Measurements from ENCODE around the gene MLLT6. TPM values are rescaled to one million over a fixed set of nuclear protein-coding genes. Genes with fewer than 3 reads are reported as not detected.

Gene MLLT6
- total RNA-seq, 2 experiments from 2014 or later, result 211 to 219 TPM

DNA sequence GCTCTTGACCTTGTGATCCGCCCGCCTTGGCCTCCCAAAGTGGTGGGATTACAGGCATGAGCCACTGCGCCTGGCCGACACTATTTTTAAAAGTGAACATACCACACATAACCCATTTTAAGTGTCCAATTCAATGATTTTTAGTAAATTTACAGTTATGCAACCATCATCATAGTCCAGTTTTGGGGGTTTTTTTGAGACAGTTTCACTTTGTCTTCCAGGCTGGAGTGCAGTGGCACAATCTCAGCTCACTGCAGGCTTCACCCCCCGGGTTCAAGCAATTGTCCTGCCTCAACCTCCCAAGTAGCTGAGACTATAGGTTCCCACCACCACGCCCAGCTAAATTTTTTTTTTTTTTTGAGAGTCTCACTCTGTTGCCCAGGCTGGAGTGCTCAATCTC lies 27.3 kb upstream of the MLLT6 start:
- CTCF ChIA-PET, result interaction anchor here (1.1 to 8.0 kb wide), 18 partner anchors 10 to 192 kb away, joined by 3 to 141 read pairs (median 14); partner anchors contain the start of genes CISD3, LASP1, MLLT6 and PSMB3
- no peaks in the 10 kb centered on the region for H3K9me3 Mint-ChIP-seq (ENCODE audit: insufficient read depth)
- POLR2A ChIA-PET, result interaction anchor here (1.1 to 2.8 kb wide), 4 partner anchors 11 to 57 kb away, joined by 3 to 13 read pairs (median 10); partner anchors contain the start of gene MLLT6
- H3K4me1 Mint-ChIP-seq (ENCODE audit: low read depth), result peaks cover 28% of the 10 kb centered on the region
- DNase-seq, result no peak
- ATAC-seq, result no peak
- no peaks in the 10 kb centered on the region for H3K27me3 Mint-ChIP-seq (ENCODE audit: low read depth)
- no peak overlapping the region for H3K4me3 Mint-ChIP-seq
- H3K36me3 Mint-ChIP-seq (ENCODE audit: low read depth), result no peaks in the 10 kb centered on the region
- H3K27ac Mint-ChIP-seq, result no peak overlapping the region

DNA sequence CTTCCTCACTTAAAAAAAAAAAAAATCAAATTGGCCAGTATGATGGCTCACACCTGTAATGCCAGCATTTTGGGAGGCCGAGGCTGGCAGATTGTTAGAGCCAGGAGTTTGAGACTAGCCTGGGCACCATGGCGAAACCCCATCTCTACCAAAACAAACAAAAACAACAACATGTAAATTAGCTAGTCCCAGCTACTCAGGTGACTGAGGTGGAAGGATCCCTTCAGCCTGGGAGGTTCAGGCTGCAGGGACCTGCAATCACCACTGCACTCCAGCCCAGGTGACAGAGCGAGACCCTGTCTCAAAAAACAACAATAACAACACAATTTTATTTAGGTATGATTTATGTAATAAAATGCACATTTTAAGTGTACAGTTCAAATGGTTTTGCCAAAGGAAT lies 24.0 kb upstream of the MLLT6 start:
- peaks cover 8% of the 10 kb centered on the region for H3K27me3 Mint-ChIP-seq (ENCODE audit: low read depth)

DNA sequence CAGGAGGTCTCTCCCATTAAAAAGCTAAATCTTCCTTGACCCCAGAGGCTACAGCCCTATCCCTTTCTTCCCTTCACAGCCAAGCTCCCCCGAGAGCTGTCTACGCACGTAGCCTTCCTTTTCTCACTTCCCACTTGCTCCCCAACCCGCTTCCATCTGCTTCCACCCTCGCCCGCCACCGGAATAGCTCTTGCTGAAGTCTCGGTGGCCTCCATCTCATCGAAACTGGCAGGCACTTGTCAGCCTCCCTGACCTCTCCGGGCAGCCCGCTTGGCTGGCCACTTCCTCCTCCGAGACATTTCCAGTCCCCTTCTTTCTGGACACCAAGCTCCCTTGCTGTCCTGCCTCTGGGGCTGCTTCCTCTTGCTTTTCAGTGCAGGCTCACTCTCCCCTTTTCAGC lies 19.6 kb upstream of the MLLT6 start:
- peaks cover 12% of the 10 kb centered on the region for H3K27me3 Mint-ChIP-seq (ENCODE audit: low read depth)
- ChIA-PET POLR2A (no interaction called here), CTCF (interaction anchor here (1.4 to 1.8 kb wide), 2 partner anchors 9 to 49 kb away, joined by 4 to 9 read pairs; no protein-coding TSS in a partner anchor)
- H3K9me3 Mint-ChIP-seq (ENCODE audit: insufficient read depth), result no peaks in the 10 kb centered on the region
- H3K27ac Mint-ChIP-seq, result no peak overlapping the region
- ATAC-seq (no peak), DNase-seq (no peak)
- no peaks in the 10 kb centered on the region for H3K4me1 Mint-ChIP-seq (ENCODE audit: low read depth)
- H3K4me3 Mint-ChIP-seq, result no peak overlapping the region
- H3K36me3 Mint-ChIP-seq (ENCODE audit: low read depth), result no peaks in the 10 kb centered on the region

More for the DNA sequence above, 24.0 kb upstream of the MLLT6 start:
- no peaks in the 10 kb centered on the region for H3K36me3 Mint-ChIP-seq (ENCODE audit: low read depth)
- H3K27ac Mint-ChIP-seq, result no peak overlapping the region
- CTCF ChIA-PET, result interaction anchor here (2.2 to 8.0 kb wide), 3 partner anchors 13 to 55 kb away, joined by 6 to 141 read pairs (median 31); no protein-coding TSS in a partner anchor
- DNase-seq (no peak), ATAC-seq (no peak)
- H3K9me3 Mint-ChIP-seq (ENCODE audit: insufficient read depth), result no peaks in the 10 kb centered on the region
- H3K4me3 Mint-ChIP-seq, result no peak overlapping the region
- H3K4me1 Mint-ChIP-seq (ENCODE audit: low read depth), result peaks cover 13% of the 10 kb centered on the region
- POLR2A ChIA-PET, result no interaction called here

GRCh38 chr17:38687286-38687685 lies 17.8 kb upstream of the MLLT6 start:
- ATAC-seq (no peak), DNase-seq (no peak)
- Mint-ChIP-seq H3K4me1 (ENCODE audit: low read depth) (no peaks in the 10 kb centered on the region), H3K9me3 (ENCODE audit: insufficient read depth) (no peaks in the 10 kb centered on the region), H3K4me3 (no peak overlapping the region), H3K27ac (no peak overlapping the region), H3K36me3 (ENCODE audit: low read depth) (no peaks in the 10 kb centered on the region), H3K27me3 (ENCODE audit: low read depth) (peaks cover 12% of the 10 kb centered on the region)
- ChIA-PET POLR2A (no interaction called here), CTCF (interaction anchor here (1.0 to 3.4 kb wide), 3 partner anchors 9 to 47 kb away, joined by 4 to 19 read pairs (median 9); partner anchors contain the start of gene EPOP)

- ATAC-seq, result no peak
- CTCF ChIA-PET, result interaction anchor here (1.0 to 4.2 kb wide), 3 partner anchors 13 to 45 kb away, joined by 3 to 13 read pairs (median 12); no protein-coding TSS in a partner anchor
- POLR2A ChIA-PET, result interaction anchor here (1.3 to 7.9 kb wide), 2 partner anchors 11 to 15 kb away, joined by 5 to 36 read pairs; partner anchors contain the start of gene MLLT6
These were observed 14.7 kb upstream of the MLLT6 start for GRCh38 chr17:38690386-38690785.

GRCh38 chr17:38691154-38691553 lies 13.9 kb upstream of the MLLT6 start:
- Mint-ChIP-seq H3K36me3 (ENCODE audit: low read depth) (no peaks in the 10 kb centered on the region), H3K27ac (no peak overlapping the region), H3K4me1 (ENCODE audit: low read depth) (peaks cover 6% of the 10 kb centered on the region), H3K27me3 (ENCODE audit: low read depth) (peaks cover 5% of the 10 kb centered on the region), H3K9me3 (ENCODE audit: insufficient read depth) (no peaks in the 10 kb centered on the region), H3K4me3 (no peak overlapping the region)
- CTCF ChIA-PET, result interaction anchor here (1.0 to 4.2 kb wide), 3 partner anchors 14 to 44 kb away, joined by 3 to 13 read pairs (median 12); no protein-coding TSS in a partner anchor
- DNase-seq (no peak), ATAC-seq (no peak)
- POLR2A ChIA-PET, result interaction anchor here (1.3 to 7.9 kb wide), 2 partner anchors 10 to 14 kb away, joined by 5 to 36 read pairs; partner anchors contain the start of gene MLLT6

More at GRCh38 chr17:38690386-38690785, 14.7 kb upstream of the MLLT6 start:
- peaks cover 10% of the 10 kb centered on the region for H3K27me3 Mint-ChIP-seq (ENCODE audit: low read depth)
- H3K4me3 Mint-ChIP-seq, result no peak overlapping the region
- H3K36me3 Mint-ChIP-seq (ENCODE audit: low read depth), result no peaks in the 10 kb centered on the region
- no peaks in the 10 kb centered on the region for H3K4me1 Mint-ChIP-seq (ENCODE audit: low read depth)
- H3K9me3 Mint-ChIP-seq (ENCODE audit: insufficient read depth), result no peaks in the 10 kb centered on the region
- DNase-seq, result no peak
- H3K27ac Mint-ChIP-seq, result no peak overlapping the region

- DNase-seq, result no peak
- no peak for ATAC-seq
- H3K4me1 Mint-ChIP-seq (ENCODE audit: low read depth), result peaks cover 26% of the 10 kb centered on the region
- no peak overlapping the region for H3K27ac Mint-ChIP-seq
- no peaks in the 10 kb centered on the region for H3K9me3 Mint-ChIP-seq (ENCODE audit: insufficient read depth)
- H3K4me3 Mint-ChIP-seq, result no peak overlapping the region
- no peaks in the 10 kb centered on the region for H3K27me3 Mint-ChIP-seq (ENCODE audit: low read depth)
- H3K36me3 Mint-ChIP-seq (ENCODE audit: low read depth), result no peaks in the 10 kb centered on the region
- ChIA-PET POLR2A (interaction anchor here (7.9 kb wide), 1 partner anchor 11 kb away, joined by 36 read pairs; the partner anchor contains the start of gene MLLT6), CTCF (interaction anchor here (2.2 to 4.2 kb wide), 4 partner anchors 17 to 41 kb away, joined by 6 to 19 read pairs (median 10); partner anchors contain the start of gene EPOP)
These were observed 11.3 kb upstream of the MLLT6 start for GRCh38 chr17:38693700-38694329.

GRCh38 chr17:38697061-38697820 lies 7.8 kb upstream of the MLLT6 start:
- no peaks in the 10 kb centered on the region for H3K36me3 Mint-ChIP-seq (ENCODE audit: low read depth)
- no peaks in the 10 kb centered on the region for H3K9me3 Mint-ChIP-seq (ENCODE audit: insufficient read depth)

DNA sequence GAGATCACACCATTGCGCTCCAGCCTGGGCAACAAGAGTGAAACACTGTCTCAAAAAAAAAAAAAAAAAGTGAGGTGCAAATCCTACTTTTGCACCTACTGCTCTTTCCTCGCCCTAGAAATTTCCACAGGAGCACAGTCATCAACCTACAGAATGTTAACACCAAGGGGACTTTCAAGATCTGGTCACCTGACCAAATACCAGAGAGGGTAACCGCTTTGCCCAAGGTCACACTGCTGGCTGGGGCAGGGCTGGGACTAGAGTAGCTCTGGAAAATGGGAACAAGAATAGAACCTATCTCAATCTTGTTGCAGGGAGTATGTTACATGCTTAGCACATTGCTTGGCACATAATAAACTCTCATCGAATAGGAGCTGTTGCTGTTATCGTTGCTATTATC lies 6.3 kb upstream of the MLLT6 start:
- DNase-seq (no peak), ATAC-seq (no peak)
- Mint-ChIP-seq H3K36me3 (ENCODE audit: low read depth) (no peaks in the 10 kb centered on the region), H3K9me3 (ENCODE audit: insufficient read depth) (no peaks in the 10 kb centered on the region), H3K4me1 (ENCODE audit: low read depth) (peaks cover 55% of the 10 kb centered on the region), H3K27ac (no peak overlapping the region), H3K4me3 (no peak overlapping the region), H3K27me3 (ENCODE audit: low read depth) (no peaks in the 10 kb centered on the region)
- CTCF ChIA-PET, result interaction anchor here (1.0 kb wide), 1 partner anchor 37 kb away, joined by 3 read pairs; no protein-coding TSS in a partner anchor
- POLR2A ChIA-PET, result no interaction called here

More at GRCh38 chr17:38697061-38697820, 7.8 kb upstream of the MLLT6 start:
- ChIA-PET CTCF (interaction anchor here (0.5 to 1.8 kb wide), 11 partner anchors 9 to 932 kb away, joined by 3 to 22 read pairs (median 4); partner anchors contain the start of gene EPOP), POLR2A (interaction anchor here (0.6 to 7.9 kb wide), 4 partner anchors 8 to 122 kb away, joined by 3 to 36 read pairs (median 3); partner anchors contain the start of gene MLLT6)
- Mint-ChIP-seq H3K4me3 (peak overlapping the region; percentile 1), H3K27ac (peak overlapping the region; percentile 69), H3K27me3 (ENCODE audit: low read depth) (no peaks in the 10 kb centered on the region), H3K4me1 (ENCODE audit: low read depth) (peaks cover 48% of the 10 kb centered on the region)
- no peak for DNase-seq
- ATAC-seq, result no peak

GRCh38 chr17:38701504-38702165 lies 3.4 kb upstream of the MLLT6 start:
- Mint-ChIP-seq H3K4me3 (peak overlapping the region; percentile 63), H3K27ac (peak overlapping the region; percentile 95), H3K27me3 (ENCODE audit: low read depth) (no peaks in the 10 kb centered on the region), H3K4me1 (ENCODE audit: low read depth) (peaks cover 54% of the 10 kb centered on the region), H3K36me3 (ENCODE audit: low read depth) (peaks cover 8% of the 10 kb centered on the region), H3K9me3 (ENCODE audit: insufficient read depth) (no peaks in the 10 kb centered on the region)
- ChIA-PET CTCF (interaction anchor here (1.3 to 4.0 kb wide), 4 partner anchors 25 to 34 kb away, joined by 3 to 21 read pairs (median 15); no protein-coding TSS in a partner anchor), POLR2A (interaction anchor here (0.8 to 7.3 kb wide), 7 partner anchors 9 to 151 kb away, joined by 3 to 92 read pairs (median 3); partner anchors contain the start of gene CISD3)
- DNase-seq, result peak; percentile 79
- ATAC-seq, result peak; percentile 34

Data from activated CD8-positive, alpha-beta T cell treated with anti-CD3 and anti-CD28 coated beads, Interleukin-2, amount 10 ng/mL, durations not matched to agents 7 days and 5 days (primary cell).